Stimulated activated CD8-positive, alpha-beta memory T cell treated with anti-CD3 and anti-CD28 coated beads, Interleukin-12 subunit alpha, Interleukin-12 subunit beta, amount 100 ng/mL, for 4 hours (primary cell): ENCODE results near the gene CXXC1.
"Not testable (repeated sequence)": the region's sequence is repeated elsewhere in the genome, so short reads cannot be mapped to it uniquely, and the experiment has no call there.

Experiments
- DNase-seq: peaks from one replicate; pipeline ENCODE4 v3.0.0-alpha.2; 2020; ENCODE audit warnings: low read depth

The CXXC1 gene

GRCh38 chr18:50287441-50288347 is at the start of gene CXXC1:
CXXC1 (minus strand) TSS chr18:50287692; CDS start chr18:50287589, 103 bp downstream.
- DNase-seq = peak; percentile 95

- no peak for DNase-seq
Measured at GRCh38 chr18:50334546-50335152, 47.2 kb upstream of the CXXC1 start.

- no peak for DNase-seq
Measured at GRCh38 chr18:50331691-50332090, 44.2 kb upstream of the CXXC1 start.

- no peak for DNase-seq
Measured at GRCh38 chr18:50330176-50330575, 42.7 kb upstream of the CXXC1 start.

GRCh38 chr18:50327983-50328382 is 40.5 kb upstream of the CXXC1 start:
- DNase-seq = no peak

GRCh38 chr18:50320719-50321118 is 33.2 kb upstream of the CXXC1 start:
- no peak for DNase-seq

GRCh38 chr18:50315100-50315871 is 27.8 kb upstream of the CXXC1 start:
- DNase-seq = no peak

- no peak for DNase-seq
Measured at GRCh38 chr18:50313873-50314460, 26.5 kb upstream of the CXXC1 start.

- DNase-seq = no peak
Measured at GRCh38 chr18:50313031-50313607, 25.6 kb upstream of the CXXC1 start.

GRCh38 chr18:50312296-50313030 is 25.0 kb upstream of the CXXC1 start:
- DNase-seq = no peak

- no peak for DNase-seq
Measured at GRCh38 chr18:50311650-50312049, 24.2 kb upstream of the CXXC1 start.

- DNase-seq = no peak
Measured at GRCh38 chr18:50310080-50310479, 22.6 kb upstream of the CXXC1 start.

- not testable (repeated sequence) for DNase-seq
Measured at GRCh38 chr18:50308851-50309250, 21.4 kb upstream of the CXXC1 start.

GRCh38 chr18:50307738-50308470 is 20.4 kb upstream of the CXXC1 start:
- peak; percentile 71 for DNase-seq

GRCh38 chr18:50307400-50307737 is 19.9 kb upstream of the CXXC1 start:
- DNase-seq = no peak

- no peak for DNase-seq
Measured at GRCh38 chr18:50306944-50307343, 19.5 kb upstream of the CXXC1 start.

- no peak for DNase-seq
Measured at GRCh38 chr18:50301074-50301473, 13.6 kb upstream of the CXXC1 start.

GRCh38 chr18:50299626-50300388 is 12.3 kb upstream of the CXXC1 start:
- DNase-seq = no peak

GRCh38 chr18:50298443-50299284 is 11.2 kb upstream of the CXXC1 start:
- DNase-seq = no peak
